HG03139 (cell line): ENCODE results near the gene ABLIM2.
"Not testable (repeated sequence)": the region's sequence is repeated elsewhere in the genome, so short reads cannot be mapped to it uniquely, and the experiment has no call there.

Experiments used
- ATAC-seq: cut with Tn5 transposase; IDR thresholded peaks from one replicate; pipeline ENCODE4 v1.9.1; 2021; ENCODE audit not compliant: unreplicated experiment

Gene ABLIM2

GRCh38 chr4:8142556-8142955, 16.1 kb downstream of the ABLIM2 start:
- ATAC-seq = no peak

GRCh38 chr4:8141935-8142334, 16.7 kb downstream of the ABLIM2 start:
- ATAC-seq = no peak

- no peak for ATAC-seq
Measured at GRCh38 chr4:8140915-8141314, 17.7 kb downstream of the ABLIM2 start.

- not testable (repeated sequence) for ATAC-seq
Measured at GRCh38 chr4:8139726-8140125, 18.9 kb downstream of the ABLIM2 start.

- no peak for ATAC-seq
Measured at GRCh38 chr4:8136972-8137710, 21.5 kb downstream of the ABLIM2 start.

DNA sequence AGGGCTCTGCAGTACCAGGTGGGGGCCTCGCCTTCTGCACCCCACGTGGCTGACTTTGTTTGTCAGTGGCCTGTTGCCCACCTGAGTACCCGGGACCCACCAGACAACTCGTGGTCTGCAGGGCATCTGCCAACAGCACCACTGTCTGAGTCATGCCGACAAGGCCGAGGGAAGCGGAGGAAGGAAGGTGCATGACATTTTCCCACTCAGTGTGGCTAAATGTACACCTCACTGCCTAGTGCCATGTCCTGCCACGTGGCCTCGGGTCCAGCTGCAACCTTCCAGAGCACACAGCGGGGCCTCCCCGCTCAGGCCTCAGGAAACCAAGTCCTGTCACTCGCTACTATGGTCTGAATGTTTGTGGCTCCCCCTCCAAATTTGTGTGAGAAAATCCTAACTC, 22.1 kb downstream of the ABLIM2 start:
- no peak for ATAC-seq

- ATAC-seq = no peak
Measured at GRCh38 chr4:8135666-8136065, 22.9 kb downstream of the ABLIM2 start.

DNA sequence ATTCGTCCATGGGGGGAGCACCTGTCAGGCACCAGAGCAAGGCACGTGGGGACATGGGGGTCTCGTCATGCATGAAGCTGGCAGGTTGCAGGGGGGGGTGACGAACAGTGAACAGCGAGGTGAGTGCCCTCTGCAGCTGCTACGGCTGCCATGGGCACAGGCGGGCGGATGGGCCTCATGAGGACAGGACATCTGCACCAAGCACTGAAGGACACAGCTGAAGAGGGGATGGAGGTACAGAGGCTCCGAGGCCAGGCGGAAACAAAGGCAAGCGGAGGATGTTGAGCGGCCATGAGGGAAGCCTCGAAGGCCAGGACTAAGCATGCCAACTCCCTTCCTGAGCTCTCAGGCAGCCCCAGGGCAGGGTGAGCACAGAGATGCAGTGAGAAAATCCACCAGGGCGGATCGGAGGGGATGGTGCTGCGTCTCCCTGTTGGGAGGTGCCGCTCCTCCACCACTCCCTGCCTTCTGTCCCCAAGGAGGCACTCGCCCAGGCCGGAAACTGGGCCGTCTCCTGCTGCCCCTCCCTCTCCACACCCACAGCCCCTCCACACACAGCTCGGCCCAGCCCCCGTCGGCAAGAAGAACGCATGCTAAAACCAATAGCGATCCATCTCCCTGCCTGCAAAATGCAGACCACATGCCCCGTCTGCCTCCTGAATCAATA, 24.6 kb downstream of the ABLIM2 start:
- no peak for ATAC-seq

- ATAC-seq = no peak
Measured at GRCh38 chr4:8132947-8133705, 25.5 kb downstream of the ABLIM2 start.

- no peak for ATAC-seq
Measured at GRCh38 chr4:8132400-8132799, 26.2 kb downstream of the ABLIM2 start.

DNA sequence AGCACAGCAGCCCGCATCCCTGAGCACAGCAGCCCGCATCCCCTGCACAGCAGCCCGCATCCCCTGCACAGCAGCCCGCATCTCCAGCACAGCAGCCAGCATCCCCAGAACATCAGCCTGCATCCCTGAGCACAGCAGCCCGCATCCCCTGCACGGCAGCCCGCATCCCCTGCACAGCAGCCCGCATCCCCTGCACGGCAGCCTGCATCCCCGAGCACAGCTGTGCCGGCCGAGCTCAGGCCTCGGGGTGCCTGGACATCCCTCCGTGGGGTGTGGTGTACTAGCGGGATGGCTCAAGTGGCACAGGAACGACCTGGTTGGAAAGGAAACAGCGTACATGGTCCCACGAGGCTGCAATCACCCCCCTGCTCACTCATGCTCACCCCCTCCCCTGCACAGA, 26.8 kb downstream of the ABLIM2 start:
- ATAC-seq = no peak

- ATAC-seq = no peak
Measured at GRCh38 chr4:8131210-8131609, 27.4 kb downstream of the ABLIM2 start.

- ATAC-seq = no peak
Measured at GRCh38 chr4:8130346-8131066, 28.1 kb downstream of the ABLIM2 start.

- ATAC-seq = no peak
Measured at GRCh38 chr4:8129785-8130184, 28.8 kb downstream of the ABLIM2 start.

DNA sequence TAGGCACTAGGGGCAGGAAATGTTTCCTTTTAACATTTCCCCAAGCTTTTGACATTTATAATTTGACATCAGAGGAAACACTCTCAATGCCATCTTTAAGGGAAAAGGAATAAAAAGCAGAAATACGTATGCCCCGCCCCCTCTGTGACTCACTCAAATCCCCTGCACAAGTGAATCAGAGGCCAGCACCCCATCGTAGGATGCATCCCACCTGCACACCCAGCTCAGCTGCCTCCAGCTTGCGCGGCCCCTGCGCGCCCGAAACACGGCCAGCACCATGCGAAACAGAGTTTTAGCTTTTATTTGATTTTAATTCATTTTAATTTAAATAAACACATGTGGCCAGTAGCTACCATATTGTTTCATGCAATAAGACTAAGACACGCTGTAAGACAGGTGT, 29.5 kb downstream of the ABLIM2 start:
- ATAC-seq = no peak

DNA sequence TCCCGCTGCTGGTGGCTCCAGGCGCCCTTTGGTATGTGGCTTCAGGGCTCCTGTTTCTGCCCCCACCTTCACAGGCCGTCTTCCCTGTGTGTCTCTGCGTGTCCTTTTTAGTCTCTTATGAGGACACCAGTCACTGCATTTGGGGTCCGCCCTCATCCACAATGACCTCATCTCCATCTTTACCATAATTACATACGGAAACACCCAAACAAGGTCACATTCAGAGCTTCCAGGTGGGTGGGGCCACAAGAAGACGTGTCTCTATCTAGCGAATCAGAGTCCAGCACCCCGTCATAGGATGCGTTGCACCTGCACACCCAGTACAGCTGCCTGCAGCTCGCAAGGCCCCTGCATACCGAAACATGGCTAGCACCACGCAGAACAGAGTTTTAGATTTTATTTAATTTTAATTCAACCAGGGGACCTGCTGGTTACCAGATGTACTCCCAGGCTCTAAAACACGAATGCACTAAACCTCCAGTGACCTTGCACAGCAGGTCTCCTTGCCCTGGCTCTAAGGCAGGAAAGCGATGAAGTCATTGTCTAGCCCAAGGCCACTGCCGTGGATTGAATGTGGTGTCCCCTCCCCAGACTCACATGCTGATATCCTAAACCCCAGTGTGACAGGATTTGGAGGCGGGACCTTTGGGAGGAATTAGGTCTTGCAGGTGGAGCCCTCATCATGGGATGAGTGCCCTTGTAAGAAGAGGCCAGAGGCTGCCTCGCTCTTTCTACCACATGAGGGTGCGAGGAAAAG, 30.3 kb downstream of the ABLIM2 start:
- no peak for ATAC-seq

DNA sequence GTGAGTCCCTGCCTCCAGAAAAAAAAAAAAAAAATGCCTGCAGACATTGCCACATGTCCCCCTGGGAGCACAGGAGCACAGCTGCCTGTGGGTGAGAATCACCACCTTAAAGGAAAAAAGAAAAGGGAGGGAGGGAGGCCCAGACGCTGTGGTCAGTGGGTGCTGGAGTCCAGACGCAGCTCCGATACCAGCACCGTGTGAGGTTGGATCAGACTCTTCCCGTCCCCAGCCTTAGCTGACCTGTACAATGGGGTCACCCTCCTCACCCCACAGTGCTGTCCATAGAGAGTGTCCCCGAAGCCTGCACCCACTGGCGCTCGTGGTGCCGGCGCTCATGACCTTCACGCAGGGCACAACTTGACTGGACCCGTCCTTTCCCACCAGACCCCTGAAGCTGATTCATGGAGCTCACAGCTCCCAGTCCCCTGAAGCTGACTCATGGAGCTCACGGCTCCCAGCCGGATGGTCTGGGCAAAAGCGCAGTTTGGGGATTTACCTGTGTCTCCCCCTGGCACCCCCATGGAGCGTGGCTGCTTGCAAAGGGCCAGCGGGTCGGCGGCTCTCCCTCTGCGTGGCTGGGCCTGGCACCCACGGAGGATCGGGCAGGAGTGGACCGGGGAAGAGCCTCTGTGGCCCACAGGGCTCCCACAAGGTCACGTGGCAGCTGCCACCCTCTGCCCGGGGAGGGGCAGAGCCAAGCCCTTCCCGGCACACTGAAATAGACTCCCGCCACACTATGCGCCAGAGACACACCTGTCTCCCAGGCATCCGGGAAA, 31.4 kb downstream of the ABLIM2 start:
- no peak for ATAC-seq

GRCh38 chr4:8126523-8126922, 32.1 kb downstream of the ABLIM2 start:
- no peak for ATAC-seq

DNA sequence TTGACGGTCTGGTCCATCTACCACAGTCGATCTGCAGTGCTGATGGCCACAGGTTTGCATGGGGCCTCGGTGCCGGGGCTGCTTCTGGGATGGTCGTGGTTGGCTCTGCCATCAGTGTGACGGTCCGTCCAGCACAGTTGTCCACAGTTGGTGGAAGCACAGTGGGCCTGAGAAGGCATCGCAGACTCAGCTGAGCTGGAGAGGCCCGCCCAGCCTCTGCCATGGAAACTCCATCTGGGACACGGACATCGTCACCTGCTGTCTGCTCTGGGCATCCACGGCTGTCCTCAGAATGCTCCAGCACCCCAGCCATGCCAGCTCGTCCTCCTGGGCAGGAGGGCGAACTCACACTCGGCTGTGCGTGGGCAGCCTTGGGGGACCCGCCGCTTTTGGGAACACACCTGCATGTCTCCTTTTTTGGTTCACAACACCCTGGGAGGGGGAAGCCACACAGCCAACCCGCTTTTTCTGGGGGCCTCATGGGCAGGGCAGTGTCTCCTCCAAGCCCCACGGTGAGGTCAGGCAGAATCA, 33.0 kb downstream of the ABLIM2 start:
- no peak for ATAC-seq

- ATAC-seq = no peak
Measured at GRCh38 chr4:8123870-8124269, 34.7 kb downstream of the ABLIM2 start.
